GM19328 (cell line): ENCODE data around the gene PWP1.
"Not testable (repeated sequence)": the region's sequence is repeated elsewhere in the genome, so short reads cannot be mapped to it uniquely, and the experiment has no call there.

ENCODE experiments used
- ATAC-seq: cut with Tn5 transposase; IDR thresholded peaks from one replicate; pipeline ENCODE4 v1.9.1; 2021; ENCODE audit warnings: mild to moderate bottlenecking, moderate library complexity; ENCODE audit not compliant: unreplicated experiment

PWP1 gene

DNA sequence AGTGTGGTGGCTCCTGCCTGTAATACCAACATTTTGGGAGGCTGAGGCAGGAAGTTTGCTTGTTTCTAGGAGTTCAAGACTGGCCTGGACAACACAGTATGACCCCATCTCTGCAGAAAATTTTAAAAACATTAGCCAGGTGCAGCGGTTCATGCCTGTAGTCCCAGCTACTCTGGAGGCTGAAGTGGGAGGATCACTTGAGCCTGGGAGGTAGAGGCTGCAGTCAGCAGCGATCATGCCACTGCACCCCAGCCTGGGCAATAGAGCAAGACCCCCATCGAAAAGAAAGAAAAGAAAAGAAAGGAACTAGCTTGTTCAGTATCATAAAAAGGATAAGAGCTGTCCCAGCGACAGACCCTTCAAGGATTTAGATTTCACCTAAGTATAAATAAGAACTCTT, 18.1 kb upstream of the PWP1 start:
- ATAC-seq, result no peak

DNA sequence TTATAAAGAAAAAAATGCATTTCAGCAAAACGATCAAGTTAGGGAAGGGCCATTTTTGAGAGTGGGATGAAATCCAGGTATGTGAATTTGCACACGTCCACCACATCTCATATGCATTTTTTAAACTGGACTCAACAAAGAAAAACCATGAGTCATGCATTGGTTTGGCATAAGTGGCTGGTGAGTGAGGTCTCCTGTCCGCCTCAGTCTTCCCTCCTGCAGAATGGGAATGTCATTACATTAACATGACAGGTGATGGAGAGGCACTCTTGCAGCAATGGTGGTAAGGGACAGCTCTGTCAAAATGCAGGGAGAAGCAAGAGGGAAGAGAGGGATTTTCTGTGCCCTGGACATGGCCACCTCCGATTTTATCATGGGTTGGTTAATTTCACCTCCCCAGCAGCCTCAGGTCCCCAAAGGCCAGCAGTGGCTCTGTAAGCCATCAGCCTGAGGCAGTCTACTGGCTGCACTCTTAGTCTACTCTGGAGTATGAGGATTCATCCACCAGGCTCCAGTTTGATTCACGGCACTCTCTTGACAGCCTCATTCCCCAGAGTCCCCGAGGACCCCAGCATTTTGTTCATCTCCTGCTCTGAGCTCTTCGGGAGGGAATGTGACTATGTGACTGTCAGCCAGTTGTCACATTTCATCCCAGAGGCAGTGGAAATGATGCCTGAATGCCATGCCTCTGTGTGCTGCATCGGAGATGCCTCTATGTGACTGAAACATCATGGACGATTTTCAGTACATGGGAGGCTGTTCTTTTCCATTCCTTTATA, 17.1 kb upstream of the PWP1 start:
- no peak for ATAC-seq

GRCh38 chr12:107669946-107670345, 15.7 kb upstream of the PWP1 start:
- ATAC-seq, result no peak

DNA sequence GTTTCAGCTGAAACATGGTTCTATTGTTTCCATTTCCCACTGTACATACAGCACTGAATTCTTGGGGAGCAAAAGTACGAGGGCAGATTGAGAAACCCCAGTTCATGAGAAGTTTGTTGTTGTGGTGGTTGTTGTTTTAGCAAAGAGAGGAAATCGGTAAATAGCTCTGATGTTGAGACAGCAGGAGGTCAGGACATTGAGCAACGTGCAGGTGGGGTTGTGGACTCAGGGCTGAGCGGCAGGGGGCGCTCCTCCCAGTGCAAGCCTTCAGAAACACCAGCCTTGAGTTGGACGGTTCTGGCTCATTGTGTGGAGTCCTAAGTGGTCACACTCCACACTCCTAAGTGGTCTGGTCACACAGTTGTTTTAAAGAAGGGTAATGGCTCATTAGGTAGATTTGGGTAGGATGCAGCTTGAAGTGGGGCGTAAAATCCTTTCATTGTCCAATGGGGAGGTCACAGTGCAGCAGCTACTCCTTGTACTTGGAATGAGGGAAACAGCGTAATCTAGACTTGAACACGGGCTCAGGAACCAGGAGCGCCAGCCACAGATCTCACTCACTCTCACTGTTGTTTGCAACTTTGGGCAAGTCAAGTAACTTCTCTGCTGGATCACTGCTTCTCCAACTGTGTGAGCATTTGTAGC, 14.5 kb upstream of the PWP1 start:
- ATAC-seq, result no peak

DNA sequence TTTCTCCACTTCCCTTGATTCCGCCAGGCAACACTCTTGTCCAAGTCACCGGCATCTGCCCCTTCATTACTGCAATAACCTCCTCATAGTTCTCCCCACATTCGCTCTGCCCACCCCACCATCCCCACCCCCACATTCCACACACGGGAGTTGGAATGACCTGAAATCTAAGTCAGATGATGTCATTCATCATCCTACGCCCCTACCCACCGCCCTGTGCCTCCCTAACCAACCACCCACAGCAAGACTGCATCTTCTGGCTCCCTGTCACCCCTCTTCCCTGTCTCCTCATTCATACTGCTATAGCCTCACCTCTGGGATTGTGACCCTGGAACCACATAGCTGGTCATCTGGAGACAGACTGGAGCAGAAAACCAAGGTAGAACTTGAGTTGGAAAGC, 7.9 kb upstream of the PWP1 start:
- no peak for ATAC-seq

GRCh38 chr12:107679336-107679735, 6.3 kb upstream of the PWP1 start:
- ATAC-seq, result no peak

DNA sequence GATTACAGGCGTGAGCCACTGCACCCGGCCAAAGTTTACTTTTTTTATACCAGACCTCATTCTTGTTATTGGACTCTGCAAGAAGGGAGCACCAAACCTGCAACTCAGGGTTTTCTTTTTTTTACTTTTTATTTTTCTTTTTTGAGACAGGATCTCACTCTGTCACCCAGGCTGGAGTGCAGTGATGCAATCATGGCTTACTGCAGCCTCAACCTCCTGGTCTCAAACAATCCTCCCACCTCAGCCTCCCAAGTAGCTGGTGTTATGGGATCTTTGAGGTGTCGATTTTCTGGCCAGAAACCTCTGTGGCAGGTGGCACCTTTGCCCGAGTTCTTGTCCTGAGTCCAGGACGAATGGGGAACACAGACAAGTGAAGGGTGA, 4.2 kb upstream of the PWP1 start:
- ATAC-seq, result no peak

GRCh38 chr12:107681836-107682820, 3.5 kb upstream of the PWP1 start:
- no peak for ATAC-seq

DNA sequence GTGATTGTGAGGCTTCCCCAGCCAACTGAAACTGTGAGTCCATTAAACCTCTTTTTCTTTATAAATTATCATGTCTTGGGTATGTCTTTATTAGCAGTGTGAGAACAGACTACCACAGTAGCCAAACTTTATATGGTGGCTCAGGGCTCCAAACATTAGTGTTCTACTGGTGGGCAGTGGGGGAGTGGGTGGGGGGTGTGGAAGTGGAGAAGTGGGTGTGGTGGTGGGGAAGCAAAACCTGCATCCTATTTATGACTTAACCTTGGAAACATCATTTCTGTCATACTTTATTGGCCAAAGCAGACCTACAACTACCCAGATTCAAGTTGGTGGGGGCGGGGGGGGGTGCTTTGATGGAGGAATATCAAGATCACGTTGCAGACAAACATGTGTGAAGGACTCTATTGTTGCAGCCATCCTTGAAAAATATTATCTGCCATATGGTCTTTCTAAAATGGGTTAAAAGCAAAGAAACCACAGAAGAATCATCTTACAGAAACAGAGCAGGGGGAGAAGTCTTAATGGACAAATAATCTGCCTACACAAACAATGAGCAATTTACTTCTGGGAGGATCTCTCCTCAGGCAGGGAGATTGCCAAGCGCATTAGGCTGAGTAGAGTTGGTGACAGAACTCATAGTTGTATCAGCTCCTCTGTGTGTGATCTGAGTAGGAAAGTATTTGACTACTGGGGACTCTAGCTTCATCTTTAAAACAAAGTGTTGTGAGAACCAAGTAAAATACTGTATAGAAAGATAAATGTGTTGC, 1.4 kb upstream of the PWP1 start:
- no peak for ATAC-seq

DNA sequence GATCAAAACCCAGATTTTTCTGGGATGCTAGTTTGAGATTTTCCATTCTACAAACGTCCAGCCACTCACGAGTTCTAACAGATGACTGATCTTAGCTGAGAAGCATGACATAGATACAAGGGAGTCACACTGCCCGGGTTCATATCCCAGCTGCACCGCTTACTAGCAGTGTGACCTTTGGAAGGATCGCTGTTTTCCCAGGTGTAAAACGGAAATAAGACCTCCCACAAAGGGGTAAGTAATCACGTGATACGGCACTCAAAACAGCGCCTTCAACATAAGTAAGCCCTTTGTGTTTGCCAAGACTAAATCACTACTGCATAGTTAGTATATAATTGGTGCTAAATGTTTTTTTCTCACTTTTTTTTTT, 624 bp upstream of the PWP1 start:
- no peak for ATAC-seq

GRCh38 chr12:107695772-107696171, 10.2 kb downstream of the PWP1 start:
- ATAC-seq, result not testable (repeated sequence)

- ATAC-seq, result no peak
Measured at GRCh38 chr12:107702106-107702505, 16.5 kb downstream of the PWP1 start.

DNA sequence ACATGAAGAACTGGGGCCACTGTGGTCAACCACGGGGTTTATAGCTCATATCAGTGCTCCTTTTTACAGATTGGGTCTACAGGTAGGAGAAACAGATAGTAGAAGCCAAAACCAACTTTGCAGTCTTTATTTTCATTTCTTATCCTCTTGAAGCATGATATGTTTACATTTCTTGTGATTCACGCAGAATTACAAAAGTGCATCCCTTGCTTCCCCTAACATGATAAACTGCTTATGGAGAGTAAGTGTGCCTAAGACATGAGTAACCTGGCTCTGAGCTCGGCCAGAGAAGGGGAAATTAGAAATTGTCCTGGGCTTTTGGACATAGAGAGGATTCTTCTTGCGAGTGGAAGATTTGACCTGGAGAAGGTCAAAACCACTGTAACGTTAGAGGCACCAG, 18.4 kb downstream of the PWP1 start:
- no peak for ATAC-seq

GRCh38 chr12:107705522-107705921, 19.9 kb downstream of the PWP1 start:
- not testable (repeated sequence) for ATAC-seq

DNA sequence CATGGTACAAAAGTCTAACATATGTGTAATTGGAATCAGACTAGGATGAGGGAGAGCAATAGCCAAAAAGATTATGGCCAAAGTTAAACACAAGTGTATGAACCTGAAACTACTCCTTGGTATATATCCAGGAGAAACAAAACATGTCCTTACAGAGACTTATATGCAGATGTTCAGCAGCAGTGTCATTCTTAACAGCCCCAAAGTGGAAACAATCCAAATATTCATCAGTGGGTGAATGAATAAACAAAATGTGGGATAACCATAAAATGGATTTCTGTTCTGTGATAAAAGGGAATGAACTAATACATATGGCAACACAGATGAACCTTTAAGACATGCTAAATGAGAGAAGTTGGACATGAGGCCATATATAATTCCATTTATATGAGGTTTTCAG, 30.2 kb downstream of the PWP1 start:
- ATAC-seq, result no peak

- no peak for ATAC-seq
Measured at GRCh38 chr12:107718606-107719005, 33.0 kb downstream of the PWP1 start.

- ATAC-seq, result not testable (repeated sequence)
Measured at GRCh38 chr12:107727327-107727726, 41.7 kb downstream of the PWP1 start.

DNA sequence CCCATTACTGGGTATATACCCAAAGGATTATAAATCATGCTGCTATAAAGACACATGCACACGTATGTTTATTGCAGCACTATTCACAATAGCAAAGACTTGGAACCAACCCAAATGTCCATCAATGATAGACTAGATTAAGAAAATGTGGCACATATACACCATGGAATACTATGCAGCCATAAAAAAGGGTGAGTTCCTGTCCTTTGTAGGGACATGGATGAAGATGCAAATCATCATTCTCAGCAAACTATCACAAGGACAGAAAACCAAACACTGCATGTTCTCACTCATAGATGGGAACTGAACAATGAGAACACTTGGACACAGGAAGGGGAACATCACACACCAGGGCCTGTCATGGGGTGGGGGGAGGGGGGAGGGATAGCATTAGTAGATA, 42.1 kb downstream of the PWP1 start:
- ATAC-seq, result not testable (repeated sequence)

GRCh38 chr12:107730618-107731341, 45.2 kb downstream of the PWP1 start:
- no peak for ATAC-seq

DNA sequence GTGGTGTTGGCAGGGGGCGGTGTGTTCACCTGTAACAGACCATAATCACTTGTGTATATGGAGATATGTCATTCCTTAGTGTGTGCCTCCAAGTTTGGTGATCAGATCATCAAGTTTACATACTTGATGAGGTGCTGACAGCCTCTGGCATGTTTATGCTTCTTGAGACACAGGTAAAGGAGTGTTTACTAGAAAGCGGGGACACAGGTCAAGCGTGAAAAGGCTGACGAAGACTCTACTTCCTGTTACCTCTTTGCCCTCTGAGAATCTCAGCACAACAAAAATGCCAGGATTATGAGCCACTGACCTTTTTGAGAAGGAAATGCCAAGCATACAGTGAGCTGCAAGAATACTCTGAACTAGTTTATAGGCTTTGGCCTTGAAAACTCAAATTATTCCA, 45.8 kb downstream of the PWP1 start:
- no peak for ATAC-seq
